LHCN-M2 (cell line): ENCODE data around the gene FAM193A. TPM values are rescaled to one million over a fixed set of nuclear protein-coding genes. Genes with fewer than 3 reads are reported as not detected.
"Not testable (repeated sequence)": the region's sequence is repeated elsewhere in the genome, so short reads cannot be mapped to it uniquely, and the experiment has no call there.

Experiments used
- DNase-seq: peaks from one replicate; pipeline ENCODE4 v3.0.0-alpha.2; 2012; ENCODE audit warnings: low read depth
- total RNA-seq: library from RNA; depleted of rRNA; stranded (reverse); fragments of >200 nt; gene quantifications from 2 replicates; pipeline ENCODE4 v1.2.3, GENCODE V29; 2014

FAM193A gene
- total RNA-seq, 1 experiment from 2014 or later, result 14.9 TPM

DNA sequence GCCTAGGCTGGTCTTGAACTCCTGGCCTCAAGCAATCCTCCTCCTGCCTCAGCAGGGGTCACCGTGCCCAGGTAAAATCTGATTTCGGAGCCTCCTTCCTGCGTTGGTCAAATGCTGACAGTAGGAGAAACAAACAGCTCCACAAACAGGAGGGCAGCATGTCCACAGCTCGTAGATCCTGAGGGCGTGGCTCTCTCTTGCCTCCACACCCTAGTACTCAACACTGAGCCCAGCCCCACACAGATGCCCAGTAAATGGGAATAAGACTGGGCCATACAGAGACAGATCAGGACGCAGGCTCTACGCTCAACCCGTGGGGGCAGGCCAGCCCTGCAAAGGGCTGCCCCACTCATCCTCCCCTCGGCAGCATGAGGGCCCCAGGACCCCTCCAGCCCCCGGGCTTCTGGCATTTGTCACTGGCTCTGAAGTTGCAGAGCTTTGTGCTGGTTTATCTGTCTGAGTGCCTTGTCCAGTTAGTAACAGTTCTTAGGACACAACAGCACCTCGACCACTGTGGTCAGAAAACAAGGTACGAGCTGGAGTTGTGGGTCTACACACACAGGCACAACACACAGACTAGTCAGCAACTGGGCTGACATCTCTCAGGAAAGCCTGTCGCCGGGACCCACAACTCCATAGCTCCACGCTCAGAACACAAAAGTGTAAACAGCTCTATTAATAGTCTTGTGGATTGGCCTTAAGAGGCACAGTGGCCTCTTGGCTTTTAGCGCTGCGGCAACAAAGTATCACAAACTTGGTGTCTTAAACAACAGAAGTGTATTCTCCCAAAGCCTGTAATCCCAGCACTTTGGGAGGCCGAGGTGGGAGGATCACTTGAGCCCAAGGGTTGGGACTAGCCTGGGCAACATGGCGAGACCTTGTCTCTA, 214.5 kb downstream of the FAM193A start:
- no peak for DNase-seq

DNA sequence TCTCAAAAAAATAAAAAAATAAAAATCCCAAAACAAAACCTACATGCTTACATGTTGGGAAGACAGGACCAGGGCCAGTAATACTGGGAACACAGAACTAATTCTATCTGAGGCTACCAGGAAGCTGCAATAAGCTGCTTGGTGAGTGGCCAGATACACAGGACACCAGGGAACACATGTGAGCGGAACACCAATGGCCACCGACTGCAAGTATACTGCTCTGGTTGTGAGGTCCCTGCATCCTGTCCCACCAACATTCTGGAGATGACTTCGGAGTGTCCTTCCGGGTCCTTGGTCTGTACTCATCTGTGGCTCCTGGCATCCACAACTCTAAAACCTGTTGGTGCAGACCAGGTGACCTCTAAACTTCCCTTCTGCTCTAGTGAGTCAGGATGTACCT, 217.0 kb downstream of the FAM193A start:
- DNase-seq, result no peak

DNA sequence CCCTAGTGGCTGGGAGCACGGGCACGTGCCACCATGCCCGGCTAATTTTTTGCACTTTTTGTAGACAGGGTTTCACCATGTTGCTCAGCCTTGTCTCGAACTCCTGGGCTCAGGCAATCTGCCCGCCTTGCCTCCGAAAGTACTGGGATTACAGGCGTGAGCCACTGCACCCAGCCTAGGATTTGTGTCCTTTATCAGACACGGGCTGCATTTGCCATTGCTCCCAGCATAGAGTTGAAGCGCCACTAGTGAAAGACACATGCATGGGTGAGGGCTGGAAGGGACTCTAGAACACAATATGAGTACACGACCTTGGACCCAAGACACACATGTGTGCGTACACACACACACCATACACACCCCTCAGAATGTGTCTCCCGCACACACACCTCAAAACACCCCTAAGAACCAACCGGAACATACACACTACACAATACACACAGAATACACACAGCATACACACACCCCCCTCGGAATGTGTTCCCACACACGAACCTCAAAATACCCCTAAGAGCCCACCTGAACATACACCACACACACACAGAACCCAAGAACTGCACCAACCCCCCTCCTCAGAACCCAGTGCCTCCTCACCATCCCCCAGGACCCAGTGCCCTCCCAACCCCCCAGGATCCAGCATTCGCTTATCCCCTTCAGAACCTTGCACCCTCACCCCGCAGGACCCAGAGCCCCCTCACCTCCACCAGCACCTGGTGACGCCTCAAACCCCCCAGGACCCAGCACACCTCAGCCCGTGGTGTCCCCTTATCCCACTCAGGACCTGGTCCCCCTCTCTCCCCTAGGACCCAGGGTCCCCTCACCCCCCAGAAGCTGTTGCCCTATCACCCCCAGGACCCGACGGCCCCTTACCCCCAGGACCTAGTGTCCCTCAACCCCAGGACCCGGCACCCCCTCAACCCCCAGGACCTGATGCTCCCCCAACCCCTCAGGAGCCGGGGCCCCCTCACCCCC, 218.7 kb downstream of the FAM193A start:
- DNase-seq, result no peak

DNA sequence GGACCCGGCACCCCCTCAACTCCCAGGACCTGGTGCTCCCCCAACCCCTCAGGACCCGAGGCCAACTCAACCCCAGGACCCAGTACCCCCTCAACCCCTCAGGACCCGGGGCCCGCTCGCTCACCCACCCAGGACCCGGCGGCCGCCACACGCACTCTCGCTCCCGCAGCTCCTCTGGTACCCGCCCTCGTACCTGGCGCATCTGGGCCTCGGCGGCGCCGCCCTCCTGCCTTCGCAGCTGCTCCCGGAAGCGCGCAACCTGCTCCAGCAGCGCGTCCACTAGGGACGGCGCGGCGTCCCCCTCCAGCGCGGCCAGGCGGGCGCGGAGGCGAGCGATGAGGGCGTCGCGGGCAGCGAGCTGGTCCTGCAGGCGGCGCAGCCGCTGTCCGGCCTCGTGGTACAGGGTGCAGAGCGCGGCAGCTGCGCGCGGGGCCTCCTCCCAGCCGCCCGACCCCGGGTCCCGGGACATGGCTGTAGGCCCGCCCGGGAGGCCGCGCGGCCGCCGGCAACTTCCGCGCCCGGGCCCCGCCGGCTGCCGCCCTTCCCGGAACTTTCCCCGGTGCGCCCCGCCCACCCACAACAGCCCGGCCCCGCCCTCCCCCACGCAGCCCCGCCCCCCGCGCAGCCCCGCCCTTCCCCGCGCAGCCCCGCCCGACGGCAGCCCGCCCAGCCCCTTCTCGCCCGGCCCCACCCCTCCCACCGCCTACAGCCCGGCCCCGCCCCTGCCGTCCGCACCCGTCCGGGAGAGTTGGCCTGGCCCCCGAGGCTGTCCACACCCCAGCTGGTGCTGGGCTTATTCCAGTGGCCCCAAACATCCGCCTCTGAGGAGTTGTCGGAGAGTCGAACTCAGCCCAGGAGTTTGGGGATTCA, 219.6 kb downstream of the FAM193A start, which contains the start of gene TNIP2:
Gene TNIP2 (minus strand): TSS at position 516 of the 870 bp plus-strand sequence. CDS start 47 bp downstream, at position 469.
- peak; percentile 73 for DNase-seq

DNA sequence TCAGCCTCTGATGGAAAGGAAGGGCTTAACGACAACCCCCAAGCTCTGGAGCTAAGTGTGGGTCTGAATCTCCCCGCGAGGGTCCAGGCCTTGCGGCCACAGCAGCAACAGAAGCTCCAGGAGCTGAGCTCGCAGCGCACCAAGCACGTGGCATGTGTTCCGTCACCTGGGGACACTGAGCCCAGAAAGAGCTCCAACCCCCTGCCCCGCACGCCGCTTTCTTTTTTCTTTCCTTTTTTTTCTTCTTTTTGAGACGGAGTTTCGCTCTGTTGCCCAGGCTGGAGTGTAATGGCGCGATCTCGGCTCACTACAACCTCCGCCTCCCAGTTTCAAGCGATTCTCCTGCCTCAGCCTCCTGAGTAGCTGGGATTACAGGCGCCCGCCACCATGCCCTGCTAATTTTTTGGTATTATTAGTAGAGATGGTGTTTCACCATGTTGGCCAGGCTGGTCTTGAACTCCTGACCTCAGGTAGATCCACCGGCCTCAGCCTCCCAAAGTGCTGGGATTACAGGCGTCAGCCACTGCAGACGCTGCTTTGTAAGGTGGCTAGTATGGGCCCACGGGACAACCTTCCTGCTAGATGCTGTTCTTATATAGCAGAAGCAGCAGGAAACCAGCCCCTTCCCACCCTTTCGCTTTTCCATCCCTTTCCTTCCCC, 220.4 kb downstream of the FAM193A start:
- no peak for DNase-seq

DNA sequence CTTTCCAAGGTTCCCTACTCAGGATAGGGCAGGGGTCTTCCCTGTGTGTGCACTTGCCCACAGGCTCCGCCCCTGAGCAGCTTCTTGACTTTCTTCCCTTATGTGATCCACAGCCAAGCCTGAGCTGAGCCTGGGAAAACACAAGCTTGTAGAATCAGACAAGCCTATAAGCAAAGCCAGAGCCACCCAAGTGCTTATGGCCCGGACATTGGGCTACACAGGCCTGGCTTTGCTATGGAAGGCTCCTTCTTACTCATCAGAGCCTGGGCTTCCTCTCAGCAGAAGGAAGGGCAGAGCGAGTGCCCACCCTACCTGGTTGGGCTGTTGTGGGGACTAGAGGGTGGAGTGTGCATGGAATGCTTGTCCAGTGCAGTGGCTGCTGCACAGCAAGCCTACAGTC, 221.0 kb downstream of the FAM193A start:
- DNase-seq, result no peak

DNA sequence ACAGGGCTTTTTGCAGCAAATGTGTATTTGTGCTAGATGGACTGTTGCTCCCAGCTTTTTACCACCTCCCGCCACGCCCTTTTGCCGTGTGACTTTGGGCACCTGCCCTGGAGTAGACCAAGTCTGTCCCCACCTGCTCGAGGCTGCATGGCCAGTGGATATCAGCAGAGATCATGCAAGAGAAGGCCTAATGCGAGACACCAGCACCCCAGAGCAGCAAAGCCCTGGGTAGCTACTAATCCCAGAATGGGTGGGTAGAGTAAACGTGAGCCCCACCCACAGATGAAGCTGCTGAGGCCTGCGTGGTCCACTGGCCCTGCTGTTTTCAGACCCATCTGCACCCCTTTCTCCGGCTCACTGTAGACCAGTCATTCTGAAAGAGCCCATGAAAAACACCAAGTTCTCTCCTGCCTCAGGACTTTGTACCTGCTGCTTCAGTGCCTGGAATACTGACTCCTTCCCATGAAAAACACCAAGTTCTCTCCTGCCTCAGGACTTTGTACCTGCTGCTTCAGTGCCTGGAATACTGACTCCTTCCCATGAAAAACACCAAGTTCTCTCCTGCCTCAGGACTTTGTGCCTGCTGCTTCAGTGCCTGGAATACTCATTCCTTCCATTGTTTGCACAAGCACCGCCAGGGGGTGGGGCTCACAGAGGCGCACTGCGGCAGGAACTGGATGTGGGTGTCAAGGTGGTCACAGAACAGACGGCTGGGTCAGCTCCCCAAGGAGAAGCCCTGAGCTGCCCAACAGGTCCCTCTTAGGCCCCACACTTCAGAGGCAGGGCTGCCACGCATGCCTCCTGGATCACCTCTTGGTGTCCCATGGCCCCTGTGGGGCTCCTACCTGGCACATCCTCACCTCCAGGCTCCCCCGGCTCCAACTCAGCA, 224.8 kb downstream of the FAM193A start:
- no peak for DNase-seq

DNA sequence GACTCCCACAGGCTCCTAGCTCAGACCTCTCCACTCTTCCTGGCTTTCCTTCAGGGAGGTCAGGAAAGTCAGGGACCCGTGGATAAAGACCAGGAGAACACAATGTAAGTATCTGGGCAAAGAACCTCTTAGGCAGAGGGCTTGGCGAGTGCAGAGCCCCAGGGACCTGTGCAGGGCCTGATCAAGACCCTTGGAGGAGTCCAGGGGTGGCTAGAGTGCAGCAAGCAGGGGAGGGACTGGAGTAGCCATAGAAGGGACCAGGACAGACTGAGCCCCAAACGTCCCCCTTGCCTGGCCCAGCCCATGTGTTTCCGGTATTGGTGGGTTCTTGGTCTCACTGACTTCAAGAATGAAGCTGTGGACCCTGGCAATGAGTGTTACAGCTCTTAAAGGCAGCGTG, 225.6 kb downstream of the FAM193A start:
- no peak for DNase-seq

DNA sequence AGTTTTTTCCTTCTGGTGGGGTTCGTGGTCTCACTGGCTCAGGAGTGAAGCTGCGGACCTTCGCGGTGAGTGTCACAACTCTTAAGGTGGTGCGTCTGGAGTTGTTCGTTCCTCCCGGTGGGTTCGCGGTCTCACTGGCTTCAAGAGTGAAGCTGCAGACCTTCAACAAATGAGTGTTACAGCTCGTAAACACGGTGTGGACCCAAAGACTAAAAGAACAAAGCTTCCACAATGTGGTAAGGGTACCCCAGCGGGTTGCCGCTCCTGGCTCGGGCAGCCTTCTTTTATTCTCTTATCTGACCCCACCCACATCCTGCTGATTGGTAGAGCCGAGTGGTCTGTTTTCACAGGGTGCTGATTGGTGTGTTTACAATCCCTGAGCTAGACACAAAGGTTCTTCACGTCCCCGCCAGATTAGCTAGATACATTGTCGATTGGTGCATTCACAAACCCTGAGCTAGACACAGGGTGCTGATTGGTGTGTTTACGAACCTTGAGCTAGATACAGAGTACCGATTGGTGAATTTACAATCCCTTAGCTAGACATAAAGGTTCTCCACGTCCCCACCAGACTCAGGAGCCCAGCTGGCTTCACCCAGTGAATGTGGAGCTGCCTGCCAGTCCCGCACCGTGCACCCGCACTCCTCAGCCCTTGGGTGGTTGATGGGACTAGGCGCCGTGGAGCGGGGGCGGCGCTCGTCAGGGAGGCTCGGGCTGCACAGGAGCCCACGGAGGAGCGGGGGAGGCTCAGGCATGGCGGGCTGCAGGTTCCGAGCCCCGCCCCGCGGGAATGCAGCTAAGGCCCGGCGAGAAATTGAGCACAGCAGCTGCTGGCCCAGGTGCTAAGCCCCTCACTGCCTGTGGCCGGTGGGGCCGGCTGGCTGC, 226.3 kb downstream of the FAM193A start:
- not testable (repeated sequence) for DNase-seq

DNA sequence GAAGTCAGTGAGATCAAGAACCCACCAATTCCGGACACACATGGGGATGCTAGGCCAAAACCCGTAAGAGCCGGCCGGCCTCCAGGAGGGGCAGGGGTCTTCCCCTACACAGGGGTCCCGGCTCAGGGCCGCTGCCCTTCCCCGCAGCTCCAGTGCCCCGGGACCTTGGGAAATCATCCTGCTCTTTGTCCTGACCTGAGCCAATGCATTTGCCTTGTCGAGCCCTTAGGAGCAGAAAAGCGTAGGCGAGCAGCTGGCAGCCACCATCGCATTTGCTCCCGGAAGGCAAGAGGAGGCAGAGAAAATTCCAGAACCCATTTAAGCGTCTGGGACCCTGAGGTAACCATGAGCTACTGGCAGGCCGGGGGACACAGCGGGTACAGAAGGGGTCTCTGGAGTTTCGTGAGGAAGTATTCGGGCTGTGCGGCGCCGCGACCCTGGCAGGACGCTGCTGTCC, 227.1 kb downstream of the FAM193A start:
- DNase-seq, result no peak

DNA sequence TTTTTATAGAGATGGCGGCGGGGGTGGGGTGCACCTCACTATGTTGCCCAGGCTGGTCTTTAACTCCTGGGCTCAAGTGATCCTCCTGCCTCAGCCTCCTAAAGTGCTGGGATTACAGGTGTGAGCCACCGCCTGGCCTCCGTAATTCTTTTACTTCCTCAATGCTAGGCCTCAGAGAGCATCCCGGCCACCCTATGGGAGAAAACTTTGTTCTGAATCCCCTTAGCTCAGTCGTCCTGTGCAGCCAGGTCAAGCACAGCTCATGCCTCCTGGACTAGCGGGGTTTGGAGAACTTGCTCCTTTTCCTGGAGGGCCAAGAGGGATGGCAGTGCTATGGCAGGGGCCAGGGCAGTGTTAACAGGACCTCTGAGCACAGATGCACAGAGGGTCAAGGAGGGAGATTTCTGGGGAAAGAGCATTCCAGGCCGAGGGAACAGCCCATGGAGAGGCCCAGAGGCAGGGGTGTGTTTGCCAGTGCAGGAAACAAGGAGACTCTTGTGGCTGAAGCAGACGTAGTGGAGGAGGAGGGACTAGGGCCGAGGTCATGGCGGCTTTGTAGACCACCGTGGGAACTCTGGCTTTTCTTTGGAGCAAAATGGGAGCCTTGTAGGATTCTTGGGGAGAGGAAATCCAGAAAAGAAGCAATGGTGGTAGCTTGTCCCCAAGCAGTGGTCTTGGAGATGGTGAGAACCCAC, 229.5 kb downstream of the FAM193A start:
- DNase-seq, result no peak

DNA sequence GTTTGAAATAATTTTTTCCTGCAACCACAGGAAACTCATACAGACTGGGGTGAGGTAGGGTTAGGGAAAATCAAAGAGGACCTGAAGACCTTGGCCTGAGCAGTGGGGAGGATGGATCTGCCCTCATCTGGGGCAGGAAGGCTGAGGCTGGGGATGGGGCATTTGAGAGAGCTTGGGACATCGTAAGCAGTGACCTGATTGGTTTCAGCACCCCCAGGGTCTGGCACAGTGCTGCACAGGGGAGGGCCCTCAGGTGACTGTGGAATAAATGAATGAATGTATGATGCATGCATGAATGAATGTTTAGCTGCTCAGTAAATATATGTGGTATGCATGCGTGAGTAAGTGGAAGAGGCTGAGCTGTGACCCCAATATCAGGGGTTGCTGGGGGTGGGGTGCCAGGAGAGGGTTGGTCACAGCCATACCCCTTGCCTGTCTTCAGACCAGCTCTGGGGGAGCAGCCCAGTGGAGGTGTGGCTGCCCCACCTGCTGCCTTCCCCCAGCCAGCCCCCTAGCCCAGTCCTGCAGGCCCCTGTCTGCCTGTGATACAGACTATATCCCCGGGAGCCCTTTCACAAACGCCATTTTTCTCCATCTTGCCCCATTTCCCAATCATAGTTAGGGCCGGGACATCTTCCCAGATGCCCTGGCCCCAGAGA, 230.7 kb downstream of the FAM193A start:
- no peak for DNase-seq

DNA sequence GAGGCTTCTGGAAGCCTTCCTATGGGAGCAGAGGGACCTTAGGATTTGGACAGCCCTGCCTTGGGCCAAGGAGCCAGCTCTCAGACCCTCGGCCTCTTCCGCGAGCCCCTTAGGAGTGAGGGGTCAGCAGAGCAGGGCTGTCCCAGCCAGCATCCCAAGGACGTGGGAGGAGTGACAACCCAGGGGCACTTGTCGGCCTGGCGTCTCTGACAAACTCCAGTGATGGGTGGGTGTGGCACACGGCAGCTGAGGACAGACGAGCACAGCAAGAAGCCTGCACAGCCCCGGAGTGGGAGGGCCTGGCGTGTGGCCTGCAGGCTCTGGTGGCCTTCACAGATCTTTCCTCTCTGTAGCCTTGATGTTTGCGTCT, 231.2 kb downstream of the FAM193A start:
- DNase-seq, result no peak

DNA sequence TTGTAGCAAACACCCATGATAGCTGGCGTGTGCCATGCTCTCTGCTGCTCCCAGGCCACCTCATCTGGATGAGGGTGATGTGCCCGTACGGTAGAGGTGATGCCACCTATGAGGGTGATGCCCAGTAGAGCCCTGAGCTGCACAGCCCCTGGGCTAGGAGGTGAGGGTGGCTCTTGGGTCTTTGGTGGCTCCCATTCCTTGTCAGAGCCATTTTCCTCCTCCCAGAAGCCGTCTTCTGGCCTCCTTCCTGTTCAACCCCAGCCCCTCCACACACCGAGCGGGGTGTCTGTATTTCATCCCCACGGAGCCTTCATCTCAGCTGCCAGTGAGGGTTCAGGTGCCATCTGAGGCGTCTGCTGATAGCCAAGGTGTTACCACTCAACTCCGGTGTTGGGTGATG, 231.7 kb downstream of the FAM193A start:
- no peak for DNase-seq

DNA sequence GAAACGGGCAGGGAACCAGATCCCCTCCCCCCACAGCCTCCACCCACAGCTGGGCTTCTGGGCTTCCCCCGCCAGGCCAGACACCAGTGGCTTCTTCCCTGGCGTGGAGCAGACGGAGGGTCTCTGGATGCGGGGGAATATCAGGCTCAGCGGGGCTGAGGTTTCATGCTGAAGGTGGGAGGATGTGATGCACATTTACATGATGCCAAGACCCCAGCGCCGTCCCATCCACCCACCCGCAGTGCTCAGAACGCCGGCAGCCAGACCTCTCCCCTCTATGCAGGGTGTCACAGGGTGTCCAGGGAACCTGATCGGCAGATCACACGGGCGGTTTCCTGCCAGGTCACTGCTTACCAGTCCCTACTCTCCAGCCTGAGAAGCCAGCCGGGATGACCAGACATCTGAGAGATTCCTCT, 232.5 kb downstream of the FAM193A start:
- no peak for DNase-seq

DNA sequence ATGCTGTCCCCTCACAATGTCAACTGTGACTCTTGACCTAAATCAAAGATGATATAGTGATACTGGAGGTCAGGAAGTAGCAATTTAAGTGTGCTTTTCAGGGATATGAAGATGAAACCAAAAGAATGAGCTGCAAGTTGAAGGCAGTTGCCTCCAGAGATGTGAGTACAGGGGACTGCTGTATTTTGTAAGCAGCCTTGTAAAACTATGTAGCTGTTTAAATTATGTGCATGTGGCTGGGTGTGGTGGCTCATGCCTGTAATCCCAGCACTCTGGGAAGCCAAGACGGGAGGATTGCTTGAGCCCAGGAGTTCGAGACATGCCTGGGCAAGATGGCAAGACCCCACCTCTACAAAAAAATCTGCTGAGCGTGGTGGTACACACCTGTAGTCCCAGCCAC, 234.8 kb downstream of the FAM193A start:
- DNase-seq, result no peak

DNA sequence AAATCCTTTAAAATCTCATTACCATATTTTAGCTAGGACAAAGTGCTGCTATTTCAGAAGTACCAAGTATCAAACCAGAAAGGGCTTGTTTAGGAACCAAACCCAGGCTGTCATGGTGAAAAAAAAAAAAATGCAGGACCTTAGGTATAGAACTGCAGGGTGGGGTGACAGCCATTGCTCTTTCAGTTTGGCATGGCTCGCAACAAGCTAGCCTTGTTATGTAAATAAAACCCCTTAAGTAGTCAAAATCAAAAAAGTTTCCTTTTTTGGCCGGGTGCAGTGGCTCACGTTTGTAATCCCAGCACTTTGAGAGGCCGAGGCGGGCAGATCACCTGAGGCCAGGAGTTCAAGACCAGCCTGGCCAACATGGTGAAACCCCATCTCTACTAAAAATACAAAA, 244.2 kb downstream of the FAM193A start:
- not testable (repeated sequence) for DNase-seq
